Activated CD8-positive, alpha-beta memory T cell treated with anti-CD3 and anti-CD28 coated beads for 36 hours (primary cell): ENCODE data around the gene FZD4. TPM values are rescaled to one million over a fixed set of nuclear protein-coding genes. Genes with fewer than 3 reads are reported as not detected.
"Not testable (repeated sequence)": the region's sequence is repeated elsewhere in the genome, so short reads cannot be mapped to it uniquely, and the experiment has no call there.

Experiments
- CTCF ChIA-PET: fragments of 350-600 bp; sonication (Branson Sonifier 250); formaldehyde crosslinking; loops from one replicate; lab custom pipeline; 2021; ENCODE audit warnings: antibody characterized with exemption; lab: Charles Lee
- POLR2A ChIA-PET: fragments of 350-600 bp; sonication (Branson Sonifier 250); formaldehyde crosslinking; loops from one replicate; lab custom pipeline; 2021; ENCODE audit warnings: antibody characterized with exemption; lab: Charles Lee
- total RNA-seq, 2 experiments: library from RNA; stranded (reverse); gene quantifications; one replicate each; pipeline ENCODE4 v1.2.3, GENCODE V29; 2021

The FZD4 gene
- total RNA-seq, 2 experiments from 2014 or later = 0.06 TPM

DNA sequence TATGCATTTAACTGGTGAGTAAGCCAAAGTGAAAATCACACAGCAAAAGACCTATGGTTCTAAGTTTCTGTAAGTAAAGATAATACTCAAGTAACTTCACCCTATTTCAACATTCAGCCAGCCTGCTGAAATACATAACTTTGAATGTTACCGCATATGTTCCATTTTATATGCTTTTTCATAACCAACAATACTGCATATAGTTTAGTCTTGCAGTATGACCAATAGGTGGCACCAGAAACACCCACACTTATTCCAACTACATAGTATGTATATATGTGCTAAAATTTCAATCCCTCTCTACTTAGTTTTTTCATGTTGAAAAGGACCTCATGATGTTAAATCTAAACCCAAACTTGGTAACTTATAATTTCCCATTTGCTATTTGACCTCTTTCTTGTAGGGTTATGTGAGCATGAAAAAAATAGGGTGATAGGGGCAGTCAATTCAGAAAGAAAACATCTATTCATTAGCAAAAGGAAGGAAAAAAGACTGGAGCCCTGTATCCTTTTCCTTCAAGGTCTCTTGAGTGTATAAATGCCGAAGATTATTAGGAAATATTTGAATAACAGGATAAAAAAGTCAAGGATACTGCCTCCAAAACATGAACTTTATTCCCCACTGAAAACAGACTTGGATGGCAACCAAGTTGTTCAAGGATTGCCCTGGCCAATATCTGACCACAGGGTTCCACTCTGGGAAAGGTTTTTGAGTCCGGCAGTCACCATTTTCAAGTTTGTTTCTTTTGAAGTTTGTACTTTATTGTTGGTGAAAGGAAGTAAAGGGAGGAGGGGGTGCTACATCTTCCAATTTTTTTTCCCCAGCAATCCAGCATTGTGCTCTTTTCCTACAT is 23.8 kb upstream of the FZD4 start:
- CTCF ChIA-PET = interaction anchor here (0.9 kb wide), 1 partner anchor 39 kb away, joined by 3 read pairs; no protein-coding TSS in a partner anchor

DNA sequence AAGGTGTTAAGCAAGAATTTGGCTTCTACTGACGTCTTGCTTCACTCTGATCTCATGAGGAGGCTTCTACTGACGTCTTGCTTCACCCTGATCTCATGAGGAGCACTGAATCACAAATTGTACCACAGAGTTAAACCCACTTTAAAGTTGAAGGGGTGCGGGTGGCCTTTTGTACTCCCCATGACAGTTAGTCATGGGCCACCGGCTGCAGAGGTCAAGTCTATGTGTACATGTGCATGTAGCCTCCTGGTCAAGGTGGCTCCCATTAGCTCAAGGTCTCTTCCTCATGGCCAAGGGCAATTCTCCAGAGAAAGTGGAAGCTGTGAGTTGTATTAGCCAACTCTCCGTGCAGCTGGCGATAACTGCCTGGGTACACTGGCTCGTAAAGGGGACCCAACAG is 23.1 kb upstream of the FZD4 start:
- CTCF ChIA-PET = interaction anchor here (0.9 kb wide), 1 partner anchor 38 kb away, joined by 3 read pairs; no protein-coding TSS in a partner anchor
- POLR2A ChIA-PET = no interaction called here

More for the DNA sequence above, 23.8 kb upstream of the FZD4 start:
- POLR2A ChIA-PET = no interaction called here

DNA sequence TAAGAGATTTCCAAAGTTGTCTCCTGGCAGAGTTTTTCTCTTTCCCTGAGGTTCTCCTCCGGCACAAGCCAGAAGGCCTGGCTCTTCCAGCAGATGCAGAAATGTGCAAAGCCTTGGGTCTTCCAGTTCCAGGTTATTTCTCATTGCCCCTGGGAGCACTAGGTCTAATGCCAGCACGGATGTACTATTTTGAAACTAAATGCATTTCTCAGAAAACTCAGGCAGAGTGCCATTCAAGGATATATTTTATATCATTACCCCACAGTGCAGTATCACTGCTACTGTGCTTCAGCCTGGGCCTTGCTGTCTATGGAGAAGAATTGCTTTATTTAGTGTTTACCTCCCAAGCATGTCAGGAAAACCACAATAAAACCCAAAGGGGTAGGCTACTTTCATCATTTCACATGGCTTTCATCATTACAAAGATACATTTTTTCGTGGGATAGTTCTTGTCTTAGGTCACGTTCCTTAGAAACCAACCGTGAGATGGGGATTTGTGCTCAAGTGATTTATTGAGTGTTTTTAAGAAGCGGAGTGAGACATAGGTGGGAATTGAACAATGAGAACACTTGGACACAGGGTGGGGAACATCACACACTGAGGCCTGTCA is 22.4 kb upstream of the FZD4 start:
- POLR2A ChIA-PET = no interaction called here
- CTCF ChIA-PET = interaction anchor here (1.2 kb wide), 1 partner anchor 18 kb away, joined by 4 read pairs; no protein-coding TSS in a partner anchor

DNA sequence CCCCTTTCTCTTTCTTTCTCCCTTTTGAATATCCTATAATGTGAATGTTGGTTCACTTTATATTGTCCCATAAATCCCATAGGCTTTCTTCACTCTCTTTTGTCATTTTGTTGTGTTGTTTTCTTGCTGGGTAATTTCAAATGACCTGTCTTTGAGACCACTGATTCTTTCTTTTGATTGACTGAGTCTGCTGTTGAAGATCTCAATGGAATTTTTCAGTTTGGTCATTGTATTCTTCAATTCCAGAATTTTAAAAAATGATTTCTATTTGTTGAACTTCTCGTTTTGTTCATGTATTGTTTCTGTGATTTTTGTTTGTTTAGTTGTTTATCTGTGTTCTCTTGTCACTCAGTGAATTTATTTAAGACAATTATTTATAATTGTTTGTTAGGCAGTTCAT is 17.5 kb upstream of the FZD4 start:
- ChIA-PET CTCF (no interaction called here), POLR2A (no interaction called here)

DNA sequence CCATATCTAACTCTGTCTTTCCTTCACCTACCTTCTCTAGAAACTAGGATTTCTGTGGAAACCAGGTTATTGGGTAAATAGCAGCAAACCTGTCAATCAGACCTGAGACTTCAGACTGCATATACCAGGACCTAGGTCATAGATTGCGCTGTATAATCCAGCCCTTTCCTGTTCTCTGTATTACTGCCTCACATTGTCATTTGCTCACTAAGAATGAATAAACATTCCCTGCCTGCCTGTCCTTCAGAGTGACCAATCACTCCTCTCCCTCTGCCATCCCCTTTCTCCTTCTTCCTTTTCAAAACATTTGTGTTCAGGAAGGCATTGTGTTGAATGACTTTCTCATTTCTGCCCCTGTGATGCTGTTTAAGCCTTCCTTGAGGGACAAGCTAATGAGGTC is 14.1 kb upstream of the FZD4 start:
- ChIA-PET CTCF (no interaction called here), POLR2A (no interaction called here)

DNA sequence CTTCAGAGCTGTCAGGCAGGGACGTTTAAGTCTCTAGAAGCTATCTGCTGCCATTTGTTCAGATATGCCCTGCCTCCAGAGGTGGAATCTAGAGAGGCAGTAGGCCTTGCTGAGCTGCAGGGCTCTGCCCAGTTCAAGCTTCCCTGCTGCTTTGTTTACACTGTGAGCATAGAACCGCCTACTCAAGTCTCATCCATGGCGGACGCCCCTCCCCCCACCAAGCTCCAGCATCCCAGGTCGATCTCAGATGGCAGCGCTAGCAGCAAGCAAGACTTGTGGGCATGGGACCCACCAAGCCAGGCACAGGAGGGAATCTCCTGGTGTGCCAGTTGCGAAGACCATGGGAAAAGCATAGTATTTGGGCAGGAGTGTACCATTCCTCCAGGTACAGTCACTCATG is 12.4 kb upstream of the FZD4 start:
- CTCF ChIA-PET = interaction anchor here (0.6 kb wide), 1 partner anchor 60 kb away, joined by 3 read pairs; no protein-coding TSS in a partner anchor
- POLR2A ChIA-PET = not testable (repeated sequence)

DNA sequence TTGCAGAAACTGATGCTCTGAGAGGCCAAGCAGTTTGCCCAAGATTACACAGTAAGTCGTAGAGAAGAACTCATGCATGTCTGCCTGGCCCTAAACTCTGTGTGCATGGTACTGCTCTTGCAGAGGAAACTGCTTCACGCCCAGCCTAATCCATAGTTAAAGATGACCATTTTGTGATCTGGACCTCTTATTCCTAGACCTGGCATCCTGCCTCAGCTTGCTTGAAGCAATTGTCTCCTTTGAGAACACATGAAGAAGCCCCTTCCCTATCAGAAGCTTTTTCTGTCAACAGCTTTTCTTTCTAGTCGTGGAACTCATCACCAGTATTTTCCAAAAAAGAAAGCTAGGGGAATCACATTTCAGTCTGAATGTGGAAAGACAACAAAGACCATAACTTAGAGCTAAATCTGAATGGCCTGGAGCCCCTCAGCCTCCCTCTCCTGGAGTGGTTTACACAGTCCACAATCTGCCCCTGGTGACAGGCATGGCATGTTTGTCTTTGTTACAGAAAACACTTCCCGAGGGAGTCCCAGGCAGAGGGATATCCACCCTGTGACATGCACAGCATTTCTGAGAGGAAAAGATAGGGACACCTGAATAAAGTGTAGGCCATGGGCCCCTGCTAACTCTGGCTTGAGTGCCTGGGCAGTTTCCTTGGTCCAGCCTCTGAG is 2.9 kb upstream of the FZD4 start:
- CTCF ChIA-PET = interaction anchor here (1.1 kb wide), 1 partner anchor 19 kb away, joined by 3 read pairs; no protein-coding TSS in a partner anchor
- POLR2A ChIA-PET = no interaction called here

DNA sequence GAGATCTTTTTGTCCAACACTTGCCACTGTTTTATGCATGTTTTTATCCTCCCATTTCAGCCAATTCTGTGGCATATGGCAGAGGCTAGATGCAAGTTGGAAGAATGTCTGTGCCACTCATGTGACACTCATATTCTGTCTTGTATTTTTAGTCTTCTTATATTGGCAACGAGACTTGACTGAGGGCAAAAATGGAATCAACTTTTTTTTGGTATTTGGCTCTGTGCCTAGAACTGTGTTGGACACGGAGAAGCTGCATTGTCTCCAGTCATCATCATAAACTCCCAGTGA is 1.7 kb upstream of the FZD4 start:
- CTCF ChIA-PET = no interaction called here
- POLR2A ChIA-PET = no interaction called here

DNA sequence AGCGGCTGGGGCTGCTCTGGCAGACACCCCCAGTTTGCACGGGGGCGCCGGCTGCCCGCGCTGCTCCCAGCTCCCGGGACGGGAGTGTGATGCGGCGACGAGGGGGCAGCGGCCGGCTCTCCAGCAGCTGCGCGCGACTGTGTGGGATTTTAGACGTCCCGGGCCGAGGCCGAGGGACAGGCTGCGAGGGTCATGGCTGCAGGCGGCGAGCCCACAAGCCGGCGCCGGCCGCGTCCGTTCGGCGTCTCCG is 159 bp downstream of the FZD4 start:
- ChIA-PET CTCF (interaction anchor here (1.2 kb wide), 2 partner anchors 16 to 18 kb away, joined by 4 to 5 read pairs; no protein-coding TSS in a partner anchor), POLR2A (no interaction called here)

DNA sequence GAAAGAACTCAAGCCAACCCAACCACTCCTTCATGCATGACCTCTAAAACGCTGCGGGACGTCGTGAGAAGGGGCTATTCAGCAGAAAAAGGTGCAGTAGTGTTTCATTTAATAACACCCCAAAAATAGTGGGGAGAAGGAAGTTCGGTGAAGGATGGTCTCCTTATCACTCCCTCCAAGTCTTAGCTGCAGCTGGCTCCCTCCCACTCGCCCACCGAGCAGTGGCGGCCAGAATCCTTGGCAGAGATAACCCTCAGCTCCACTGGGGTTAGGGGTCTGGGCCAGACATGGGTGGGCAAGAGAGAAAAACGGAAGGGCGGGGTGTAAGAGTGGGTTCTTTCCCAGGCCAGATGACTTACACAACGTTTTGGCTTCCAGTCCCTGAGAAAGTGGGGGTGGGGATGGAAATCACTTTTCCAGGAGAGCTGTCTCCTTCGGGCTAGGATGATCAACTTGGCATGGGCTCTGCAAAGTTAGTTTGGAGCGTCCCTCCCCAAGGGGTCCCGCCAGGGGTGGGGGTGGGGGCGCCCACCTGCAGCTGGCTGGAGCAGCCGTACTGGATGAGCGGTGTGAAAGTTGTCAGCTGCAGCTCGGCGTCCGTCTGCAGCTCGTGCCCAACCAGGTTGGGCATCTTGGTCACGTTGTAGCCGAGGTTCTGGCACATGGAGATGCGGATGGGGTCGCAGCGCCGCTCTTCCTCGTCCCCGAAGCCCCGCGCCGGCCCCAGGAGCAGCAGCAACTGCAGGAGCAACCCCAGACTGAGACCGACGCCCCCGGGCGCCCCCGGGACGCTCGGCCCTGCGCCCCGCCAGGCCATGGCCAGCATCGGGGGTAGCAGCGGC is 705 bp downstream of the FZD4 start:
- ChIA-PET CTCF (interaction anchor here (1.2 kb wide), 2 partner anchors 15 to 17 kb away, joined by 4 to 5 read pairs; no protein-coding TSS in a partner anchor), POLR2A (no interaction called here)

DNA sequence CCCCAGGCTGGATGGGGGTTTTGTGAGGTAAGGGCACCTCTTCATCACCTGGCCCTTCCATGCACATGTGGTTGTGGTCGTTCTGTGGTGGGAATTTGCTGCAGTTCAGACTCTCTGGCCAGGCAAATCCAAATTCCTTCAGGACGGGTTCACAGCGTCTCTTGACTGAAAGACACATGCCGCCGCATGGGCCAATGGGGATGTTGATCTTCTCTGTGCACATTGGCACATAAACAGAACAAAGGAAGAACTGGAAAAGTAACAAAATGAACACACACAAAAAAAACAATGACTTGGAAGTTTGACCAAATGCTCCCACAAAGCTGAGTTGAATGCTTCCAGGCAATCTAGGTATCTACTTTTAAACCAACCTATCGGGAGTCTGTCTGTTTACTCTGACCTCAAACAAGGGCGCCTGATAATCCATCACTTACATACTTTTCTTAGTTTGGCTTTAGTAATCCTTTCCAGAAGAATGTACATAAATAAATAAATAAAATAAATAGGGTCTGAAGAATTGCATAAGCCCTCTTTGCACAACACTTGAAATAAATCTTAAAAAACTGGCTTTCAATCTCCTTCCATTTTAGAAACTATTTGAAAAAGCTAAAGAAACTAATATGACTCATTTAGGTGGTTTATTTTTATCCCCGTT is 2.8 kb downstream of the FZD4 start:
- CTCF ChIA-PET = no interaction called here
- POLR2A ChIA-PET = no interaction called here

DNA sequence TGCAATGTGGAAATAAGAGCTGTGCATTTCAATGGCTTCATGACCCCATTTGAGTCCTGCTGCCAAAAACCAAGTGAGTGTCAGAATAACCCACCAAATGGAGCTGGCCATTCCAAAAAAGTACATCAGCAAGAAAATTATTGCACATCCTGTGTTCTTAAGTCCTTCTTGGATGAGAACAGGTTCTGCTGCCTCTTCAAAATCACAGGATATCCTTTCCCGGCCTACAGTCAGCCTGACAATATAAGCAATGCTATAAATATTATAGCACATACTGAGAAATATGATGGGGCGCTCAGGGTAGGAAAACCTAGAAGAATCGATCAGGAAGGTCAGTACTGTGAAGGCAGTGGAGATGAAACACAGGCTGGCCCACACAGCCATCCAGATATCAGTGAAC is 3.5 kb downstream of the FZD4 start:
- CTCF ChIA-PET = no interaction called here
- POLR2A ChIA-PET = no interaction called here

DNA sequence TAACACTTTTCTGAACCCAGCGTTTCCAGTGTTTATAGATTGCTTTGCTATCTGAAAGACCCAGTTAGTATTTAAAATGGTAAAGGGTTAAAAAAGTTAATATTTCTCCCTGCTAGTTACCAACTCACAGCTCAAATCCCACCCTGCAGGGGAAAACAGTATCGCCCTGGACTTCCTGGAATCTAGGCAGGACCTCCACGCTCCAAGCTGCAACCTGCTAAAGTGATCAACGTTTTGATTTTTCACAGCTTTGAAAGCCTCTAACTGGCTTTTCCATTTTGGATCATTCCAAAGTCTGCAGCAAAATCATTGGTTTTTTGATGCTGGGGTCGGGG is 4.6 kb downstream of the FZD4 start:
- CTCF ChIA-PET = no interaction called here
- POLR2A ChIA-PET = no interaction called here

DNA sequence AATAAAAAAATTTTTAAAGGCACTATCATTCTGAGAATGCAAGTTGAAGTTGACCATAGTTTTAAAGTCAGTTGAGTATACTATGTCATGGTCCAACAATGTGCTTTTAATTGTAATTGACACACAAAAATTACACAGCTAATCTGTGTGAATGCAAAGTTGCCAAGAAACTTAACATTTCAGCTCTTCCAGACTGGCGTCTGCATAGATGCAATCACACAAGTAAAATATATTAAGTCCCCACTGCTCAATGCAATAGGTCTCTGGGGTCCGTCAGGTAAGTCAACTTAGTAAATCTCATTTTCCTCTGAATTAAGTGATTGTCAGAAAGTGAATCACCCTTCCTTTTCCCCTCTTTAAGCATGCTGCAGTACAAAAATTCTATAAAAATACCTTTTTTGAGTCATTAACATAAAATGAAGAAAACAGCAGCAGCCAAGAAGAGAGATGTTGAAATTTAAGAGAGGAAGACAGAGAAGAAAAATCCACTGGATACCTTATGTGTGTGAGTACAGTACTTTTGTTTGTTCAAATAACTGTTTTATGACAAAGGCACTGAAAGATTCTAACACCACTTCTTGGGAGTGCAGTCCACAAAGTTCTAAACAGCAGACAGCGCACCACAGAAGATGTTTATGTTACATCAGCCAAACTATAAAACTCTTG is 5.1 kb downstream of the FZD4 start:
- CTCF ChIA-PET = no interaction called here
- POLR2A ChIA-PET = no interaction called here

DNA sequence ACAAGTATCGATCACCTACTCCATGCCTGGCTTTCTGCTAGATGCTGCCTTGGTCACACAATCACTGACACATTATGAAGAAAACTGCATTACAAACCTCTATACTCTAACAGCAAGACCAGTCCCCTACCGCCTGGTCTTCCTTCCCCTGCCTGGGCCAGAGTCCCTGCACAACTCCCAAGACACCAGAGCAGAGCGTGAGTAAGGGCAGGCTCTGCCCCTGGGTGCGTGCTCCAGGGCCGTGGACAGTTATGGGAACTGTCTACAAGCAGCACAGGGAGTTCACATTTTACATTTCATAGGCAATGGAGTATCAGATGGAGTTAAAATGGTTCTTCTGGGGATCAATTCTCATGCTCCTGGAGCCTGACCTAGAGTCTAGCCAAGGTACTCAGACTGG is 6.5 kb downstream of the FZD4 start:
- ChIA-PET POLR2A (no interaction called here), CTCF (no interaction called here)

DNA sequence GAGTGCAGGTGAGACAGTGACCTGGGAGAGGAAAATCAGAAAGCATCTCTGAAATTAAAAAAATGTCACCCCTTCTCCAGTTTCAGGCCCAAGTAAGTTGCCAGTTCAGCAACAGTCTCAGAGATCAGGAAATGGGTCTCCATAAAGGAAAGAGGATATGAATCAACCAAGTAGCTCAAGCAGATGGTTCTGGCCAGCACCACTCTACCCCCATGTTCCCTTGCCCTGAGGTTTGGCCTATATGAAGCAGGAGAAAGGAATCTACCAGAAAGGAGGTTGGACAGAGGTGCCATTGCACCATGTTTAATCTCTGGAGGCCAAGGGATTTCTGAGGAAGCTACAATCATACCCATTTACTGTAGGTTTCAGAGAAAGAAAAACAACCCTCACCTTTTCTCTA is 7.7 kb downstream of the FZD4 start:
- CTCF ChIA-PET = interaction anchor here (0.8 kb wide), 1 partner anchor 13 kb away, joined by 3 read pairs; no protein-coding TSS in a partner anchor

DNA sequence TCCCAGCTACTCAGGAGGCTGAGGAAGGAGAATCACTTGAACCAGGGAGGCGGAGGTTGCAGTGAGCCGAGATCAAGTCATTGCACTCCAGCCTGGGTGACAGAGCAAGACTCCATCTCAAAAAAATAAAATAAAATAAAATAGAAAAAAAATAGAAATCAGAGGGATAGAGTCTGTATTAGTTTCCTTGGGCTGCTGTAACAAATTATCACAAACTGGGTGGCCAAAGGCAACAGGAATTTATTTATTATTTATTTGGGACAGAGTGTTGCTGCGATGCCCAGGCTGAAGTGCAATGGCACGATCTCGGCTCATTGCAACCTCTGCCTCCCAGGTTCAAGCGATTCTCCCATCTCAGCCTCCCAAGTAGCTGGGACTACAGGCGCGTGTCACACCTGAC is 11.7 kb downstream of the FZD4 start:
- POLR2A ChIA-PET, CTCF ChIA-PET: not testable (repeated sequence)

More for the DNA sequence above, 7.7 kb downstream of the FZD4 start:
- POLR2A ChIA-PET = no interaction called here

DNA sequence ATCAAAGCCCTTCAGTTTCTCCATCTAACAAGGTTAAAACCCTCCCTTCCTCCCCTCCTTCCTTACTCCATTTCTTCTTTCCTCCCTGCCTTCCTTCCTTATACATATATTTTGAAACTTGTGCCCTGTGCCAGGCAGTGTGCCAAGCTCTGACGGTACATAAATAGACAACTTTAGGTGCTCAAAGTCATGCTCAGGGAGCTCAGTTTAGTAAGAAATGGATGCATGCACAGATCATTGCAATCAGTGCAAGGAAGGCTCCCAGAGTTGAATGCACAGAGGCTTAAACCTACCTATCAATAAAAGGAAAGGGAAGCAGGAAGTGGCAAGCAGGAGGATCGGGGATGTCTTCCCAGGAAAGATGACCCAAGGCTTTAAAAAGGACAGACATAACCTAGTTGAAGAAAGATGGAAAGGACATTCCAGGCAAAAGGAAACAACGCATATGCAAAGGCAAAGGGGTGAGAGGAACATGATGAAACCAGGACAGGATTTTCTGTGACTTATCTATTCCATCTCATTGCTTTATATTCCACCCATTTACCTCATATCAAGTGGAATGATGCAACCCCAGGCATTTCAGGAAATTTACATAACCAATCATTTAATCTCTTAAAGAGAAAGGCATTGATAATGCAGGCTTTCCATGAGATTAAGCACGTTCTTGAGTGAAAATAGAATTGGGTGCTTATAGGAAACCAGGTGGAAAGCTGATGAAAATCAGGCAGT is 13.2 kb downstream of the FZD4 start:
- CTCF ChIA-PET = no interaction called here
- POLR2A ChIA-PET = no interaction called here
